Stomach (tissue), 9 donors: Measurements from ENCODE around the gene PDE6A. TPM values are rescaled to one million over a fixed set of nuclear protein-coding genes. Genes with fewer than 3 reads are reported as not detected.

ENCODE experiments used
- DNase-seq, 2 donors: peaks; one replicate each; pipeline versions ENCODE4 v3.0.0 to v3.0.0-alpha.2; 2013 to 2019
- H3K27ac ChIP-seq, 5 donors: fragments of 200-600 bp in 4 of 5; sonication (generic) in 4 of 5; one replicate each; pipeline ENCODE4 v1.5.1; 2013 to 2019; ENCODE audit warnings: mild to moderate bottlenecking in 1 of 5, moderate library complexity in 1 of 5
- H3K27me3 ChIP-seq, 3 donors: fragments of 200-600 bp; sonication (generic); one replicate each; pipeline ENCODE4 v1.5.1; 2017 to 2019; ENCODE audit warnings: mixed run types in 1 of 3
- H3K36me3 ChIP-seq, 4 donors: fragments of 200-600 bp; sonication (generic); 1 replicate in 3 of 4; 2 replicates in 1 of 4; pipeline ENCODE4 v1.5.1; 2016 to 2019
- H3K4me1 ChIP-seq, 4 donors: fragments of 200-600 bp; sonication (generic); one replicate each; pipeline ENCODE4 v1.5.1; 2016 to 2019
- H3K4me3 ChIP-seq, 4 donors: fragments of 200-600 bp; sonication (generic) in 3 of 4; one replicate each; pipeline ENCODE4 v1.5.1; 2016 to 2019; ENCODE audit warnings: mild to moderate bottlenecking in 1 of 4
- H3K9me3 ChIP-seq, 4 donors: fragments of 200-600 bp; sonication (generic); one replicate each; pipeline ENCODE4 v1.5.1; 2016 to 2019
- CTCF ChIP-seq, 7 experiments: fragments of 450-650 bp in 4 of 7; fragments of 200-600 bp in 3 of 7; sonication (generic) in 3 of 7; IDR thresholded peaks; one replicate each; pipeline ENCODE4 v1.5.1; 2016 to 2019; ENCODE audit warnings: antibody characterized with exemption in 7 of 7, control low read depth in 2 of 7, mild to moderate bottlenecking in 1 of 7
- EP300 ChIP-seq: sonication (generic); formaldehyde crosslinking; IDR thresholded peaks from one replicate; pipeline ENCODE4 v1.6.1; 2017; ENCODE audit warnings: antibody characterized with exemption
- POLR2A ChIP-seq, 4 donors: fragments of 450-650 bp; IDR thresholded peaks; one replicate each; pipeline ENCODE4 v1.6.1; 2016; ENCODE audit warnings: antibody characterized with exemption in 4 of 4, control low read depth in 2 of 4, mild to moderate bottlenecking in 1 of 4, moderate library complexity in 1 of 4
- POLR2AphosphoS5 ChIP-seq, 3 donors: sonication (generic); formaldehyde crosslinking; IDR thresholded peaks; one replicate each; pipeline ENCODE4 v1.6.1; 2016; ENCODE audit warnings: antibody characterized with exemption in 3 of 3
- WGBS, 5 donors: extraction: QIAGEN DNeasy Blood & Tissue Kit in 3 of 5; methylation state at CpG; one replicate each; pipeline versions ENCODE4 v1.1.5 to v1.1.7; 2013 to 2018; 5-methylcytosine and 5-hydroxymethylcytosine counted together
- intact Hi-C: fragments of 100-400 bp; cut with DNase I; formaldehyde crosslinking; loops from one replicate; pipeline ENCODE4 v1.15.1; 2023; ENCODE audit warnings: low total_unique reads
- polyA plus RNA-seq, 3 donors: library from polyadenylated mRNA; stranded (reverse); fragments of 200-250 nt; gene quantifications; one replicate each; pipeline ENCODE4 v1.2.3, GENCODE V29; 2013
- total RNA-seq, 5 donors: library from RNA; depleted of rRNA; stranded (reverse); fragments of >200 nt; gene quantifications; one replicate each; pipeline versions ENCODE4 v1.1.0 to v1.2.3, GENCODE V29; 2014 to 2016
- donor health status: healthy with polysubstance abuse.
- donor health status: Bipolar disorder and iron deficiency.
- donor health status: healthy.

PDE6A gene
- total and polyA plus RNA-seq, 8 donors = under 0.01 to 0.80 TPM; not detected in 6

- no peak overlapping the region for H3K27ac ChIP-seq
These were observed 2.4 kb downstream of the PDE6A start for GRCh38 chr5:149942199-149942598.

GRCh38 chr5:149941795-149942194, 2.8 kb downstream of the PDE6A start:
- Histone ChIP-seq H3K9me3 (no peaks in the 10 kb centered on the region), H3K4me1 (peaks cover 0 to 9% (median 2%) of the 10 kb centered on the region in 4 donors), H3K4me3 (no peak overlapping the region), H3K27ac (no peak overlapping the region), H3K36me3 (no peaks in the 10 kb centered on the region), H3K27me3 (no peaks in the 10 kb centered on the region)
- intact Hi-C loops = no loop called here
- DNase-seq = no peak
- TF ChIP-seq EP300 (no peak), CTCF (IDR thresholded peaks at IDR 0.05) (no peak), POLR2A (IDR thresholded peaks at IDR 0.05) (no peak), POLR2AphosphoS5 (IDR thresholded peaks at IDR 0.05) (no peak)
- WGBS, 5 donors = 83 to 91% (median 87%) methylated on average over 4 of the region's 4 CpGs

More at GRCh38 chr5:149942199-149942598, 2.4 kb downstream of the PDE6A start:
- H3K4me3 ChIP-seq = no peak overlapping the region
- H3K4me1 ChIP-seq = peaks cover 0 to 9% (median 2%) of the 10 kb centered on the region in 4 donors
- no peak for TF ChIP-seq POLR2A (IDR thresholded peaks at IDR 0.05)
- TF ChIP-seq EP300 = no peak
- TF ChIP-seq CTCF (IDR thresholded peaks at IDR 0.05) = no peak
- no peak for TF ChIP-seq POLR2AphosphoS5 (IDR thresholded peaks at IDR 0.05)
- no peaks in the 10 kb centered on the region for H3K27me3 ChIP-seq
- no peaks in the 10 kb centered on the region for H3K9me3 ChIP-seq
- no peak for DNase-seq
- WGBS, 5 donors = 91 to 100% (median 96%) methylated on average over 2 of the region's 2 CpGs
- no peaks in the 10 kb centered on the region for H3K36me3 ChIP-seq
- intact Hi-C loops = no loop called here

- Histone ChIP-seq H3K9me3 (no peaks in the 10 kb centered on the region), H3K4me3 (no peak overlapping the region), H3K27me3 (no peaks in the 10 kb centered on the region), H3K36me3 (no peaks in the 10 kb centered on the region), H3K27ac (no peak overlapping the region), H3K4me1 (peaks cover 0 to 9% (median 2%) of the 10 kb centered on the region in 4 donors)
- TF ChIP-seq POLR2AphosphoS5 (IDR thresholded peaks at IDR 0.05) = no peak
- peak in 1 of 2 donors; percentile 32 for DNase-seq
- intact Hi-C loops = no loop called here
- 65 to 75% (median 70%) methylated on average over 5 of the region's 5 CpGs for WGBS, 5 donors
These were observed 3.5 kb downstream of the PDE6A start for GRCh38 chr5:149940941-149941644.

- H3K4me3 ChIP-seq = no peak overlapping the region
- WGBS, 5 donors = 80 to 94% (median 81%) methylated on average over 9 of the region's 9 CpGs
- no peaks in the 10 kb centered on the region for H3K36me3 ChIP-seq
- no peak for DNase-seq
- H3K27ac ChIP-seq = no peak overlapping the region
- H3K27me3 ChIP-seq = no peaks in the 10 kb centered on the region
- intact Hi-C loops = no loop called here
- no peak for TF ChIP-seq CTCF (IDR thresholded peaks at IDR 0.05)
- TF ChIP-seq POLR2A (IDR thresholded peaks at IDR 0.05) = no peak
- no peak for TF ChIP-seq POLR2AphosphoS5 (IDR thresholded peaks at IDR 0.05)
- no peak for TF ChIP-seq EP300
- H3K4me1 ChIP-seq = peaks cover 0 to 9% (median 2%) of the 10 kb centered on the region in 4 donors
- H3K9me3 ChIP-seq = no peaks in the 10 kb centered on the region
These were observed 4.5 kb downstream of the PDE6A start for GRCh38 chr5:149940077-149940574.

- H3K9me3 ChIP-seq = no peaks in the 10 kb centered on the region
- H3K27me3 ChIP-seq = no peaks in the 10 kb centered on the region
- intact Hi-C loops = no loop called here
- no peaks in the 10 kb centered on the region for H3K36me3 ChIP-seq
- 60 to 74% (median 66%) methylated on average over 6 of the region's 6 CpGs for WGBS, 5 donors
- H3K4me3 ChIP-seq = no peak overlapping the region
- no peak for DNase-seq
- TF ChIP-seq CTCF (IDR thresholded peaks at IDR 0.05) (no peak), POLR2AphosphoS5 (IDR thresholded peaks at IDR 0.05) (no peak), EP300 (no peak), POLR2A (IDR thresholded peaks at IDR 0.05) (no peak)
- H3K4me1 ChIP-seq = peaks cover 0 to 9% (median 2%) of the 10 kb centered on the region in 4 donors
- no peak overlapping the region for H3K27ac ChIP-seq
These were observed 5.0 kb downstream of the PDE6A start for GRCh38 chr5:149939546-149939945.
